B cell (primary cell): ENCODE results near the gene TBL1XR1. TPM values are rescaled to one million over a fixed set of nuclear protein-coding genes. Genes with fewer than 3 reads are reported as not detected.
"Not testable (repeated sequence)": the region's sequence is repeated elsewhere in the genome, so short reads cannot be mapped to it uniquely, and the experiment has no call there.

Experiments
- ATAC-seq: fragments of 200-7000 bp; cut with Tn5 transposase; one replicate; pipeline ENCODE4 v1.10.0; 2021; ENCODE audit warnings: low read depth, mild to moderate bottlenecking, moderate number of reproducible peaks, moderate library complexity
- CTCF ChIA-PET: fragments of 350-600 bp; sonication (Branson Sonifier 250); formaldehyde crosslinking; loops from one replicate; lab custom pipeline; 2021; ENCODE audit warnings: antibody characterized with exemption, inconsistent platforms; lab: Charles Lee
- POLR2A ChIA-PET: fragments of 350-600 bp; sonication (Branson Sonifier 250); formaldehyde crosslinking; loops from one replicate; lab custom pipeline; 2021; ENCODE audit warnings: antibody characterized with exemption; lab: Charles Lee
- DNase-seq: peaks from one replicate; pipeline ENCODE4 v3.0.0; 2013
- H2AFZ ChIP-seq: 2 replicates; pipeline ENCODE4 v1.6.1; 2012; ENCODE audit warnings: mild to moderate bottlenecking, low read depth, low read length; ENCODE audit not compliant: insufficient read depth, poor library complexity, severe bottlenecking
- H3K27ac ChIP-seq, 2 donors: 1 replicate in 1 of 2; 2 replicates in 1 of 2; pipeline ENCODE4 v1.5.1; 2012 to 2013; ENCODE audit warnings: low read length in 2 of 2, mild to moderate bottlenecking in 2 of 2, moderate library complexity in 1 of 2
- H3K27me3 ChIP-seq, 4 experiments: fragments of 200-600 bp in 1 of 4; sonication (generic) in 1 of 4; replicated peaks in 1 of 4; 1 replicate in 2 of 4; 2 replicates in 2 of 4; pipeline versions ENCODE4 v1.6.1 to v1.7.0; 2013 to 2016; ENCODE audit warnings: low read length in 3 of 4, mild to moderate bottlenecking in 2 of 4, mixed read lengths in 1 of 4, moderate library complexity in 1 of 4; ENCODE audit not compliant: insufficient read depth in 4 of 4, control insufficient read depth in 3 of 4; ENCODE audit errors: control extremely low read depth in 1 of 4
- H3K36me3 ChIP-seq, 2 experiments: replicated peaks in 1 of 2; 1 replicate in 1 of 2; 2 replicates in 1 of 2; pipeline versions ENCODE4 v1.6.1 to v1.7.1; 2013; ENCODE audit warnings: low read length in 1 of 2; ENCODE audit not compliant: insufficient read depth in 2 of 2, control insufficient read depth in 1 of 2; ENCODE audit errors: control extremely low read depth in 1 of 2, extremely low read depth in 1 of 2
- H3K4me1 ChIP-seq, 2 donors: fragments of 200-600 bp in 1 of 2; sonication (generic) in 1 of 2; 1 replicate in 1 of 2; 2 replicates in 1 of 2; pipeline versions ENCODE4 v1.5.1 to v1.6.1; 2013 to 2017; ENCODE audit warnings: low read length in 2 of 2; ENCODE audit not compliant: control insufficient read depth in 2 of 2, insufficient read depth in 2 of 2
- H3K4me2 ChIP-seq: replicated peaks from 2 replicates; pipeline ENCODE3; 2012; ENCODE audit warnings: mild to moderate bottlenecking, low read depth, low read length; ENCODE audit not compliant: poor library complexity, severe bottlenecking
- H3K4me3 ChIP-seq, 5 experiments: fragments of 200-600 bp in 1 of 5; sonication (generic) in 1 of 5; 1 replicate in 3 of 5; 2 replicates in 2 of 5; pipeline versions ENCODE4 v1.5.1 to v1.7.0; 2011 to 2016; ENCODE audit warnings: low read length in 4 of 5, mild to moderate bottlenecking in 4 of 5, low read depth in 2 of 5, control low read depth in 1 of 5, moderate library complexity in 1 of 5; ENCODE audit not compliant: insufficient read depth in 1 of 5; ENCODE audit errors: control extremely low read depth in 1 of 5, extremely low read depth in 1 of 5
- H3K79me2 ChIP-seq: fragments of 200-600 bp; sonication (generic); one replicate; pipeline ENCODE4 v1.6.0; 2016; ENCODE audit warnings: low read length; ENCODE audit not compliant: control insufficient read depth, insufficient read depth
- H3K9ac ChIP-seq: fragments of 200-600 bp; sonication (generic); 2 replicates; pipeline ENCODE4 v1.6.1; 2017; ENCODE audit warnings: mild to moderate bottlenecking, low read length, moderate library complexity
- H3K9me3 ChIP-seq, 3 donors: one replicate each; pipeline versions ENCODE4 v1.6.1 to v1.7.1; 2013; ENCODE audit warnings: low read length in 2 of 3; ENCODE audit not compliant: control insufficient read depth in 2 of 3, insufficient read depth in 1 of 3; ENCODE audit errors: control extremely low read depth in 1 of 3
- H4K20me1 ChIP-seq: 2 replicates; pipeline ENCODE4 v1.6.0; 2012; ENCODE audit warnings: mild to moderate bottlenecking, low read length; ENCODE audit not compliant: insufficient read depth, control insufficient read depth, poor library complexity, severe bottlenecking
- H3K27ac Mint-ChIP-seq: one replicate; pipeline ENCODE4 v1.8.0; 2021; ENCODE audit warnings: mixed read lengths
- H3K27me3 Mint-ChIP-seq: one replicate; pipeline ENCODE4 v1.8.0; 2021; ENCODE audit warnings: mixed read lengths
- H3K4me1 Mint-ChIP-seq: one replicate; pipeline ENCODE4 v1.8.0; 2021; ENCODE audit warnings: mixed read lengths
- H3K4me3 Mint-ChIP-seq: one replicate; pipeline ENCODE4 v1.8.0; 2021; ENCODE audit warnings: mixed read lengths
- H3K9me3 Mint-ChIP-seq: one replicate; pipeline ENCODE4 v1.8.0; 2022; ENCODE audit warnings: mixed read lengths; ENCODE audit not compliant: insufficient read depth
- EZH2 ChIP-seq: IDR thresholded peaks from 2 replicates; pipeline ENCODE4 v1.6.1; 2012; ENCODE audit warnings: borderline replicate concordance, low read depth, mild to moderate bottlenecking, moderate library complexity, low read length; ENCODE audit not compliant: insufficient read depth, poor library complexity, severe bottlenecking
- WGBS: methylation state at CpG from one replicate; pipeline ENCODE4 v1.1.5; 2013; ENCODE audit warnings: missing lambda C conversion rate; ENCODE audit not compliant: insufficient coverage; 5-methylcytosine and 5-hydroxymethylcytosine counted together
- intact Hi-C: fragments of 100-400 bp; cut with micrococcal nuclease; formaldehyde crosslinking; loops from one replicate; pipeline ENCODE4 v1.10.0; 2022
- polyA plus RNA-seq: library from polyadenylated mRNA; depleted of rRNA; stranded (reverse); fragments of >200 nt; gene quantifications from 2 replicates; pipeline ENCODE4 v1.2.3, GENCODE V29; 2012
- total RNA-seq, 2 donors: library from RNA; stranded (reverse); fragments of 120-200 nt in 1 of 2; gene quantifications; 1 replicate in 1 of 2; 2 replicates in 1 of 2; pipeline versions ENCODE4 v1.2.3 to v1.2.4, GENCODE V29; 2013 to 2022
- TF ChIP-seq, protein P1 (sequence below): fragments of 200-600 bp; IDR thresholded peaks from one replicate; pipeline ENCODE4 v1.8.0; 2022; ENCODE audit warnings: antibody characterized with exemption, mild to moderate bottlenecking

Gene TBL1XR1
- total and polyA plus RNA-seq, 2 donors (not counting 1 experiment from before 2014, with no cell fraction given), result 17.6 to 128 TPM

DNA sequence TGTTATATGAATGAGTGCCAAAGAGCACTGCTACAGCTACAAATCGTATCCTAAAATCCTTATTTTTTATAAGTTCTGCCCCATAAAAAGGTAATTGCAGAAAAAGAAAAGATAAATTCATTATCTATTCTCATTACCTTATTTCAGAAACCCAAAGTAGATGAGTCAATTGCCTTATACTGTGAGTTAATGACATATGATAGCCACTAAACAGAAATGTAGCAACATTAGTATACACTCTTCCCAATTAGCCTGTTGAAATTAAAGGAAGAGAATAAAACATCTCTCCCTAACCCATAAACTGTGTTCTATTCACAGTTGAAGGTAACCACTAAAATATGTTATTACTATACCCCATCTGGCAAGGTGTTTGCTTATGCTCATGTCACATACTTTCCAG is 11.0 kb downstream of the TBL1XR1 start:
- H3K79me2 ChIP-seq, result peaks cover 100% of the 10 kb centered on the region
- H3K4me1 Mint-ChIP-seq, result peaks cover 65% of the 10 kb centered on the region
- H2AFZ ChIP-seq, result no peak overlapping the region
- H3K27ac ChIP-seq, result no peak overlapping the region
- POLR2A ChIA-PET, result no interaction called here
- H3K36me3 ChIP-seq, result peaks cover 0 to 2% of the 10 kb centered on the region in 2 experiments
- no peak for ATAC-seq
- no peak for DNase-seq
- no peaks in the 10 kb centered on the region for H3K9me3 Mint-ChIP-seq
- peaks cover 77% of the 10 kb centered on the region for H4K20me1 ChIP-seq
- H3K27ac Mint-ChIP-seq, result no peak overlapping the region
- no peak overlapping the region for H3K4me3 ChIP-seq
- no peaks in the 10 kb centered on the region for H3K27me3 Mint-ChIP-seq
- H3K4me2 ChIP-seq, result no peak overlapping the region
- H3K27me3 ChIP-seq, result no peaks in the 10 kb centered on the region
- H3K9me3 ChIP-seq, result no peaks in the 10 kb centered on the region
- WGBS, result no CpG with 5 or more reads among the region's 1 CpG
- H3K9ac ChIP-seq, result no peak overlapping the region
- CTCF ChIA-PET, result interaction anchor here (0.5 to 1.6 kb wide), 2 partner anchors 10 to 14 kb away, joined by 3 to 4 read pairs; no protein-coding TSS in a partner anchor
- TF ChIP-seq, protein P1, sequence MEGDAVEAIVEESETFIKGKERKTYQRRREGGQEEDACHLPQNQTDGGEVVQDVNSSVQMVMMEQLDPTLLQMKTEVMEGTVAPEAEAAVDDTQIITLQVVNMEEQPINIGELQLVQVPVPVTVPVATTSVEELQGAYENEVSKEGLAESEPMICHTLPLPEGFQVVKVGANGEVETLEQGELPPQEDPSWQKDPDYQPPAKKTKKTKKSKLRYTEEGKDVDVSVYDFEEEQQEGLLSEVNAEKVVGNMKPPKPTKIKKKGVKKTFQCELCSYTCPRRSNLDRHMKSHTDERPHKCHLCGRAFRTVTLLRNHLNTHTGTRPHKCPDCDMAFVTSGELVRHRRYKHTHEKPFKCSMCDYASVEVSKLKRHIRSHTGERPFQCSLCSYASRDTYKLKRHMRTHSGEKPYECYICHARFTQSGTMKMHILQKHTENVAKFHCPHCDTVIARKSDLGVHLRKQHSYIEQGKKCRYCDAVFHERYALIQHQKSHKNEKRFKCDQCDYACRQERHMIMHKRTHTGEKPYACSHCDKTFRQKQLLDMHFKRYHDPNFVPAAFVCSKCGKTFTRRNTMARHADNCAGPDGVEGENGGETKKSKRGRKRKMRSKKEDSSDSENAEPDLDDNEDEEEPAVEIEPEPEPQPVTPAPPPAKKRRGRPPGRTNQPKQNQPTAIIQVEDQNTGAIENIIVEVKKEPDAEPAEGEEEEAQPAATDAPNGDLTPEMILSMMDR, result no peak
- TF ChIP-seq EZH2, result no peak
- peaks cover 39 to 45% of the 10 kb centered on the region in 2 donors for H3K4me1 ChIP-seq
- intact Hi-C loops, result no loop called here
- no peak overlapping the region for H3K4me3 Mint-ChIP-seq

DNA sequence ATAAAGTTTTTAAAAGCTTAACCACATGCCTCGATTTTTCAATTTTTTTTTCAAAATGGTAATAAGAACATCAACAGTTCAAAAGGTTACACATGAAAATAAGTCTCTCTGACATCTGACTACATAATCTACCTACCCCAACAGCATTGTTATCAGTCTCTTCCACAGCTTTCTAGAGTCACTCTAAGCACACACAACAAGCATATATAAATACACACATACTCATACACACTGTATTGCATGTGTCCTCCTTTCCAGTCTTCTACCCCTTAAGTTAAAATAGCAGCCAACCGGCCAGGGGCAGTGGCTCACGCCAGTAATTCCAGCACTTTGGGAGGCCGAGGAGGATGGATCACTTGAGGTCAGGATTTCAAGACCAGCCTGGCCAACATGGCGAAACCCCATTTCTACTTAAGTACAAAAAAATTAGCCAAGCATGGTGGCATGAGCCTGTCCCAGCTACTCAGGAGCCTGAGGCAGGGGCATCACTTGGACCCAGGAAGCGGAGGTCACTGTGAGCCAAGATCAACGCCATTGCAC is 12.2 kb downstream of the TBL1XR1 start:
- H3K27me3 Mint-ChIP-seq, result no peaks in the 10 kb centered on the region
- no peak overlapping the region for H3K4me3 ChIP-seq
- no peaks in the 10 kb centered on the region for H3K27me3 ChIP-seq
- DNase-seq, result no peak
- no peak overlapping the region for H3K27ac Mint-ChIP-seq
- intact Hi-C loops, result no loop called here
- TF ChIP-seq, protein P1, result no peak
- TF ChIP-seq EZH2, result no peak
- POLR2A ChIA-PET, result interaction anchor here (0.7 to 1.3 kb wide), 2 partner anchors 105 to 178 kb away, joined by 3 to 5 read pairs; no protein-coding TSS in a partner anchor
- peaks cover 65% of the 10 kb centered on the region for H3K4me1 Mint-ChIP-seq
- H3K79me2 ChIP-seq, result peaks cover 100% of the 10 kb centered on the region
- H3K9me3 Mint-ChIP-seq, result no peaks in the 10 kb centered on the region
- peaks cover 0 to 2% of the 10 kb centered on the region in 2 experiments for H3K36me3 ChIP-seq
- no peak overlapping the region for H3K9ac ChIP-seq
- no peak for ATAC-seq
- H3K9me3 ChIP-seq, result no peaks in the 10 kb centered on the region
- H4K20me1 ChIP-seq, result peaks cover 74% of the 10 kb centered on the region
- H2AFZ ChIP-seq, result no peak overlapping the region
- H3K4me3 Mint-ChIP-seq, result no peak overlapping the region
- H3K27ac ChIP-seq, result no peak overlapping the region
- peaks cover 39 to 45% of the 10 kb centered on the region in 2 donors for H3K4me1 ChIP-seq
- 98% methylated on average over 5 of the region's 7 CpGs for WGBS
- H3K4me2 ChIP-seq, result no peak overlapping the region
- CTCF ChIA-PET, result interaction anchor here (0.7 kb wide), 1 partner anchor 64 kb away, joined by 3 read pairs; no protein-coding TSS in a partner anchor

DNA sequence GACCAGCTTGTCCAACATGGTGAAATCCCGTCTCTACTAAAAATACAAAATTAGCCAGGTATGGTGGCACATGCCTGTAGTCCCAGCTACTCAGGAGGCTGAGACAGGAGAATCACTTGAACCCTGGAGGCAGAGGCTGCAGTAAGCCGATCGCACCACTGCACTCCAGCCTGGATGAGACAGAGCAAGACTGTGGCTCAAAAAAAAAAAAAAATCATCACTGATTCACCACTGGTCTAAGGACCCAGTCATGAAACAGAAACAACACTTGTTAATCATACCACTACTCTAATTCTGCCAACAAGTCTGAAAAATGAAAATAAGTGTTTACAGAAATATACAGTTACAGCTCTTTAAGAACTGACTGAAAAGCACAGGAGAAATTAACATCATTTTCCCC is 12.7 kb downstream of the TBL1XR1 start:
- not testable (repeated sequence) for H3K4me2 ChIP-seq

More for the DNA sequence above, 12.7 kb downstream of the TBL1XR1 start:
- H3K27ac Mint-ChIP-seq, H3K36me3 ChIP-seq, H3K9me3 Mint-ChIP-seq, H3K9ac ChIP-seq, H3K4me3 Mint-ChIP-seq, intact Hi-C loops, ATAC-seq, DNase-seq, H2AFZ ChIP-seq, H3K27me3 Mint-ChIP-seq, H3K4me3 ChIP-seq, H3K27ac ChIP-seq, H3K27me3 ChIP-seq, H3K9me3 ChIP-seq: not testable (repeated sequence)
- peaks cover 41 to 50% of the 10 kb centered on the region in 2 donors for H3K4me1 ChIP-seq
- H3K4me1 Mint-ChIP-seq, result peaks cover 65% of the 10 kb centered on the region
- H4K20me1 ChIP-seq, result peaks cover 72% of the 10 kb centered on the region
- peaks cover 100% of the 10 kb centered on the region for H3K79me2 ChIP-seq
- CTCF ChIA-PET, result interaction anchor here (0.7 kb wide), 1 partner anchor 63 kb away, joined by 3 read pairs; no protein-coding TSS in a partner anchor
- POLR2A ChIA-PET, result interaction anchor here (0.7 to 1.3 kb wide), 2 partner anchors 104 to 178 kb away, joined by 3 to 5 read pairs; no protein-coding TSS in a partner anchor
- WGBS, result 92% methylated on average over 2 of the region's 3 CpGs
